ENCODE measurements around the gene C3orf20. TPM values are rescaled to one million over a fixed set of nuclear protein-coding genes. Genes with fewer than 3 reads are reported as not detected.

The C3orf20 gene
- total and polyA plus RNA-seq, 2 of the 13 experiments (the other 11 are each of a cell fraction or from before 2014, with no cell fraction given): 0.03 to 0.04 TPM

GRCh38 chr3:14641346-14641745 lies 33.6 kb upstream of the C3orf20 start:
- Histone ChIP-seq H4K20me1 (ENCODE audit: insufficient read depth, low read length) (no peaks in the 10 kb centered on the region), H3K79me2 (ENCODE audit: insufficient read depth, low read length) (no peaks in the 10 kb centered on the region), H3K4me3 (replicated peaks in 1 of 3; ENCODE audit: insufficient read depth in 1 of 3, low read depth in 2 of 3, low read length in 3 of 3) (no peak overlapping the region), H3K27me3 (ENCODE audit: control insufficient read depth in 1 of 2, insufficient read depth in 2 of 2, low read length in 2 of 2) (peaks cover 0 to 18% of the 10 kb centered on the region in 2 experiments; a peak in 2 of 5 replicates), H3K9me3 (ENCODE audit: low read length) (no peaks in the 10 kb centered on the region), H3K36me3 (replicated peaks in 1 of 2; ENCODE audit: control insufficient read depth in 1 of 2, insufficient read depth in 2 of 2, low read length in 2 of 2) (no peaks in the 10 kb centered on the region), H3K4me2 (ENCODE audit: low read depth, low read length) (no peak overlapping the region), H3K27ac (ENCODE audit: extremely low read length, insufficient read depth, low read length) (no peak overlapping the region), H3K4me1 (ENCODE audit: insufficient read depth, low read length) (no peaks in the 10 kb centered on the region), H2AFZ (ENCODE audit: low read length) (no peak overlapping the region), H3K9ac (ENCODE audit: insufficient read depth, low read depth, low read length) (no peak overlapping the region)
- POLR2A ChIA-PET: no interaction called here
- ATAC-seq (no peak), DNase-seq (ENCODE audit: low spot score) (no peak), FAIRE-seq (no peak)
- BruUV-seq (replicated peaks): no TSS peak
- TF ChIP-seq HNF4G (IDR thresholded peaks at IDR 0.05; ENCODE audit: borderline replicate concordance, low read depth, low read length): no peak
- no peak for TF ChIP-seq HNF4G (CRISPR knock-in tag; IDR thresholded peaks at IDR 0.05; ENCODE audit: borderline replicate concordance, low read depth)
- no peak for TF ChIP-seq MYPOP (CRISPR knock-in tag; IDR thresholded peaks at IDR 0.05)
- no peak for TF ChIP-seq ZNF441 (CRISPR knock-in tag; IDR thresholded peaks at IDR 0.05; ENCODE audit: borderline replicate concordance)
- no peak for TF ChIP-seq CSRNP1 (CRISPR knock-in tag; IDR thresholded peaks at IDR 0.05)
- TF ChIP-seq BCL3 (CRISPR knock-in tag; IDR thresholded peaks at IDR 0.05): no peak
- TF ChIP-seq RXRB (CRISPR knock-in tag; IDR thresholded peaks at IDR 0.05; ENCODE audit: borderline replicate concordance): no peak
- TF ChIP-seq SRY (CRISPR knock-in tag; IDR thresholded peaks at IDR 0.05): no peak
- TF ChIP-seq ZNF607 (CRISPR knock-in tag; IDR thresholded peaks at IDR 0.05; ENCODE audit: borderline replicate concordance): no peak
- TF ChIP-seq ZNF740 (CRISPR knock-in tag; IDR thresholded peaks at IDR 0.05): no peak
- no peak for TF ChIP-seq ZBTB44 (CRISPR knock-in tag; IDR thresholded peaks at IDR 0.05)
- TF ChIP-seq SPEN (CRISPR knock-in tag; IDR thresholded peaks at IDR 0.05; ENCODE audit: low read depth): no peak
- no peak for TF ChIP-seq PBX2 (CRISPR knock-in tag; IDR thresholded peaks at IDR 0.05)
- CTCF ChIA-PET (ENCODE audit: low intra/inter-chr PET ratio, low total read pairs): no interaction called here
- intact Hi-C loops (cut with micrococcal nuclease; ENCODE audit: unreplicated experiment) (no loop called here), in situ Hi-C loops (cut with HindIII; ENCODE audit: extremely low pct_ligation_motif_present, low pct_unique_long_range_greater_than_20kb) (no loop called here)
- 44% methylated on average over 3 of the region's 4 CpGs for WGBS (ENCODE audit: low lambda C conversion rate)

Measured in HepG2 (cell line).